Mononuclear cell (primary cell): ENCODE results near the gene NRF1. TPM values are rescaled to one million over a fixed set of nuclear protein-coding genes. Genes with fewer than 3 reads are reported as not detected.

Source experiments
- H3K27me3 ChIP-seq: 2 replicates; pipeline ENCODE4 v1.6.0; 2011; ENCODE audit warnings: low read length, control low read depth; ENCODE audit not compliant: insufficient read depth
- H3K4me1 ChIP-seq: 2 replicates; pipeline ENCODE4 v1.5.1; 2011; ENCODE audit warnings: mild to moderate bottlenecking, low read length, control low read depth; ENCODE audit not compliant: insufficient read depth
- H3K4me3 ChIP-seq: 2 replicates; pipeline ENCODE4 v1.5.1; 2011; ENCODE audit warnings: mild to moderate bottlenecking, low read length, moderate library complexity
- H3K9me3 ChIP-seq: 2 replicates; pipeline ENCODE4 v1.5.1; 2011; ENCODE audit warnings: low read depth, mild to moderate bottlenecking, control low read depth, low read length
- total RNA-seq: library from RNA; depleted of rRNA; stranded (reverse); fragments of >200 nt; gene quantifications from one replicate; pipeline ENCODE4 v1.2.3, GENCODE V29; 2012

Gene NRF1
- total RNA-seq, 1 donor: 34.5 TPM

- Histone ChIP-seq H3K9me3 (no peaks in the 10 kb centered on the region), H3K4me3 (no peak overlapping the region), H3K27me3 (no peaks in the 10 kb centered on the region), H3K4me1 (no peaks in the 10 kb centered on the region)
Observed at GRCh38 chr7:129675521-129675920, 64.0 kb downstream of the NRF1 start.

- H3K9me3 ChIP-seq: no peaks in the 10 kb centered on the region
- H3K27me3 ChIP-seq: no peaks in the 10 kb centered on the region
- no peaks in the 10 kb centered on the region for H3K4me1 ChIP-seq
- H3K4me3 ChIP-seq: no peak overlapping the region
Observed at GRCh38 chr7:129676017-129676897, 64.7 kb downstream of the NRF1 start.

- Histone ChIP-seq H3K4me1 (no peaks in the 10 kb centered on the region), H3K4me3 (no peak overlapping the region), H3K9me3 (no peaks in the 10 kb centered on the region), H3K27me3 (no peaks in the 10 kb centered on the region)
Observed at GRCh38 chr7:129677796-129678195, 66.3 kb downstream of the NRF1 start.

GRCh38 chr7:129678606-129679005 lies 67.1 kb downstream of the NRF1 start:
- no peaks in the 10 kb centered on the region for H3K9me3 ChIP-seq
- H3K4me3 ChIP-seq: no peak overlapping the region

GRCh38 chr7:129680400-129680799 lies 68.9 kb downstream of the NRF1 start:
- Histone ChIP-seq H3K27me3 (no peaks in the 10 kb centered on the region), H3K9me3 (no peaks in the 10 kb centered on the region), H3K4me1 (no peaks in the 10 kb centered on the region), H3K4me3 (no peak overlapping the region)

More at GRCh38 chr7:129678606-129679005, 67.1 kb downstream of the NRF1 start:
- Histone ChIP-seq H3K4me1 (no peaks in the 10 kb centered on the region), H3K27me3 (no peaks in the 10 kb centered on the region)

- Histone ChIP-seq H3K4me3 (no peak overlapping the region), H3K4me1 (no peaks in the 10 kb centered on the region), H3K27me3 (no peaks in the 10 kb centered on the region), H3K9me3 (no peaks in the 10 kb centered on the region)
Observed at GRCh38 chr7:129684777-129685176, 73.3 kb downstream of the NRF1 start.

GRCh38 chr7:129686063-129686462 lies 74.5 kb downstream of the NRF1 start:
- no peaks in the 10 kb centered on the region for H3K27me3 ChIP-seq
- no peaks in the 10 kb centered on the region for H3K9me3 ChIP-seq
- H3K4me1 ChIP-seq: no peaks in the 10 kb centered on the region
- no peak overlapping the region for H3K4me3 ChIP-seq

GRCh38 chr7:129688503-129689222 lies 77.1 kb downstream of the NRF1 start:
- Histone ChIP-seq H3K4me3 (no peak overlapping the region), H3K9me3 (no peaks in the 10 kb centered on the region), H3K27me3 (no peaks in the 10 kb centered on the region), H3K4me1 (no peaks in the 10 kb centered on the region)

GRCh38 chr7:129689995-129690581 lies 78.6 kb downstream of the NRF1 start:
- Histone ChIP-seq H3K27me3 (no peaks in the 10 kb centered on the region), H3K4me3 (no peak overlapping the region), H3K4me1 (no peaks in the 10 kb centered on the region), H3K9me3 (no peaks in the 10 kb centered on the region)

GRCh38 chr7:129690701-129691100 lies 79.2 kb downstream of the NRF1 start:
- H3K4me3 ChIP-seq: no peak overlapping the region
- no peaks in the 10 kb centered on the region for H3K4me1 ChIP-seq
- no peaks in the 10 kb centered on the region for H3K9me3 ChIP-seq
- no peaks in the 10 kb centered on the region for H3K27me3 ChIP-seq

GRCh38 chr7:129698516-129699418 lies 87.2 kb downstream of the NRF1 start:
- Histone ChIP-seq H3K4me1 (no peaks in the 10 kb centered on the region), H3K27me3 (no peaks in the 10 kb centered on the region), H3K4me3 (no peak overlapping the region), H3K9me3 (no peaks in the 10 kb centered on the region)

GRCh38 chr7:129702316-129702715 lies 90.8 kb downstream of the NRF1 start:
- no peak overlapping the region for H3K4me3 ChIP-seq
- no peaks in the 10 kb centered on the region for H3K4me1 ChIP-seq
- no peaks in the 10 kb centered on the region for H3K9me3 ChIP-seq
- H3K27me3 ChIP-seq: no peaks in the 10 kb centered on the region

GRCh38 chr7:129702761-129703338 lies 91.3 kb downstream of the NRF1 start:
- H3K4me1 ChIP-seq: no peaks in the 10 kb centered on the region
- H3K4me3 ChIP-seq: no peak overlapping the region
- no peaks in the 10 kb centered on the region for H3K9me3 ChIP-seq
- no peaks in the 10 kb centered on the region for H3K27me3 ChIP-seq

GRCh38 chr7:129703751-129704150 lies 92.2 kb downstream of the NRF1 start:
- H3K4me3 ChIP-seq: no peak overlapping the region
- no peaks in the 10 kb centered on the region for H3K4me1 ChIP-seq
- no peaks in the 10 kb centered on the region for H3K27me3 ChIP-seq
- no peaks in the 10 kb centered on the region for H3K9me3 ChIP-seq
